ENCODE measurements around the gene RXFP1.
A peak's percentile ranks its signal among the peaks of the same experiment; 100 is the strongest.

RXFP1 gene

DNA sequence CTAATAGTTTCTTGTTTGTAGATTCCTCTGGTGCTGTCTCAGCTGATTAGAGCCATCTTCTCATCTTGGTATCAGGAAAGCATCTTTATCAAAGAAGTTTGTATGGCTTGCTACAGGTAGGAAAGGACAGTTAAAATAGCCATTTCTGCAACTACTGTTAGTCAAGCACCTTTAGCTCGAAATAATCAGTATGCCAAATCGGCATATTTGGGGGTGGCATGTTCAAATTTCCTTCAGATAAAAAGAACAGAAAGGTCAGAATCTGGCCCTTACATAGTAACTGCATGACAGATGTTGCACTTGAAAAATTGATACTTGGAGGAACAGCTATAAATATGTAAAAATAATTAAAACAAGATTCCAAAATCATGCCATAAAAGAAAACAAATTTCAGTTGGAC lies 145.2 kb downstream of the RXFP1 start:
- no peak overlapping the region for H3K27ac ChIP-seq
- DNase-seq (ENCODE audit: low read depth, low spot score): no peak

DNA sequence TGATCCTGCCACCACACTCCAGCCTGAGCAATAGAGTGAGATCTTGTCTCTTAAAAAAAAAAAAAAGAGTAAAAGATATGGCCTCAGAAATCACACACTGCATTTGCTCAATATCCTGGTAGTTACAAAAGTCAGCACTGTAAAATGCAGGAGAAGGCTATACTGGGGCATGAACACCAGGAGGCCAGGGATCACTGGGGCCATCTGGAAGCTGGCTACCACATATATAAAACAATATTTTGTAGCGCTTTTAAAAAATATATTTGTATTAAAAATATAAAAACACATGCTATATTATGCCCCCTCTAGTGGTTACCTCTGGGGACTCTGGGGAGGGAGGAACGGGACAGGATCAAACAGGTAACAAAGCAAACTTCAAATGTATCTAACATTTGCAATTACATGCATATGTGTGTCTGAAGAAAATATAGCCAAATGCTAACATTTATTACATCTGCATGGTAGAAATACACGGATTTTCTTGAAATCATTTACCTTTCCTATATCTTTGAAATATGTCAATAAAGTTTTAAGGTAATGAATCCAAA lies 146.0 kb downstream of the RXFP1 start:
- no peak overlapping the region for H3K27ac ChIP-seq
- no peak for DNase-seq (ENCODE audit: low read depth, low spot score)

- DNase-seq (ENCODE audit: low read depth, low spot score): no peak
- H3K27ac ChIP-seq: no peak overlapping the region
Observed at GRCh38 chr4:158669310-158669709, 147.6 kb downstream of the RXFP1 start.

- H3K27ac ChIP-seq: peak overlapping the region; percentile 90
- DNase-seq (ENCODE audit: low read depth, low spot score): no peak
Observed at GRCh38 chr4:158670975-158671664, 149.4 kb downstream of the RXFP1 start.

GRCh38 chr4:158671665-158671914 lies 149.9 kb downstream of the RXFP1 start, which contains the start of gene C4orf46:
Gene C4orf46 (minus strand): TSS chr4:158671887. CDS start chr4:158671801, 86 bp downstream.
- no peak for DNase-seq (ENCODE audit: low read depth, low spot score)
- H3K27ac ChIP-seq: peak within 1 kb of the TSS; percentile 90

- peak within 1 kb of the TSS; percentile 90 for H3K27ac ChIP-seq
- DNase-seq (ENCODE audit: low read depth, low spot score): peak; percentile 95
Observed at GRCh38 chr4:158671915-158672806, 150.5 kb downstream of the RXFP1 start, which contains the start of gene ETFDH. Gene ETFDH (plus strand): TSS chr4:158672296. CDS start chr4:158672457, 161 bp downstream.

- DNase-seq (ENCODE audit: low read depth, low spot score): no peak
- H3K27ac ChIP-seq: no peak overlapping the region
Observed at GRCh38 chr4:158673633-158674032, 152.0 kb downstream of the RXFP1 start.

DNA sequence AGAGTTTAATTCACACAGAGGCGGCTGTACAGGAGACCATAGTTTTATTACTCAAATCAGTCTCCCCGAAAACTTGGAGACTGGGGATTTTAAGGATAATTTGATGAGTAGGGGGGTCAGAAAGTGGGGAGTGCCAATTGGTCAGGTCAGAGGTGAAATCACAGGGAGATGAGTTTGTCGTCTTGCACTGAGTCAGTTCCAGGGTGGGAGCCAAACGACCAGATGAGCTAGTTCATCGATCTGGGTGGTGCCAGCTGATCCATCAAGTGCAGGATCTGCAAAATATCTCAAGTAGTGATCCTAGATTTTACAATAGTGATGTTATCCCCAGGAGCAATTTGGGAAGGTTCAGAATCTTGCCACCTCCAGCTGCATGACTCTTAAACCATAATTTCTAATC lies 154.4 kb downstream of the RXFP1 start:
- no peak overlapping the region for H3K27ac ChIP-seq
- no peak for DNase-seq (ENCODE audit: low read depth, low spot score)

- no peak for DNase-seq (ENCODE audit: low read depth, low spot score)
- H3K27ac ChIP-seq: no peak overlapping the region
Observed at GRCh38 chr4:158678767-158679166, 157.1 kb downstream of the RXFP1 start.

GRCh38 chr4:158681629-158682028 lies 159.9 kb downstream of the RXFP1 start:
- no peak for DNase-seq (ENCODE audit: low read depth, low spot score)
- no peak overlapping the region for H3K27ac ChIP-seq

GRCh38 chr4:158682066-158682465 lies 160.4 kb downstream of the RXFP1 start:
- no peak for DNase-seq (ENCODE audit: low read depth, low spot score)
- H3K27ac ChIP-seq: no peak overlapping the region

GRCh38 chr4:158688813-158689212 lies 167.1 kb downstream of the RXFP1 start:
- H3K27ac ChIP-seq: no peak overlapping the region
- no peak for DNase-seq (ENCODE audit: low read depth, low spot score)

All from epithelial cell of prostate (primary cell).